ENCODE results near the gene KRTAP20-3.

GRCh38 chr21:30605968-30606367, 36.7 kb upstream of the KRTAP20-3 start:
- TF ChIP-seq POLR2A (IDR thresholded peaks at IDR 0.05) (no peak), CTCF (IDR thresholded peaks at IDR 0.05) (no peak)
